Activated CD4-positive, alpha-beta T cell treated with anti-CD3 and anti-CD28 coated beads for 36 hours (primary cell): ENCODE data around the gene KCNA10. TPM values are rescaled to one million over a fixed set of nuclear protein-coding genes. Genes with fewer than 3 reads are reported as not detected.

Experiments used
- ATAC-seq: fragments of 200-7000 bp; cut with Tn5 transposase; one replicate; pipeline ENCODE4 v1.10.0; 2021; ENCODE audit warnings: mild to moderate bottlenecking, moderate library complexity
- CTCF ChIA-PET: fragments of 350-600 bp; sonication (Branson Sonifier 250); formaldehyde crosslinking; loops from one replicate; lab custom pipeline; 2021; ENCODE audit warnings: antibody characterized with exemption; lab: Charles Lee
- POLR2A ChIA-PET: fragments of 350-600 bp; sonication (Branson Sonifier 250); formaldehyde crosslinking; loops from one replicate; lab custom pipeline; 2021; ENCODE audit warnings: antibody characterized with exemption, inconsistent platforms; lab: Charles Lee
- DNase-seq: peaks from one replicate; pipeline ENCODE4 v3.0.0-alpha.2; 2020
- H3K27ac Mint-ChIP-seq: one replicate; pipeline ENCODE4 v1.8.0; 2021; ENCODE audit warnings: mixed read lengths
- H3K27me3 Mint-ChIP-seq: one replicate; pipeline ENCODE4 v1.8.0; 2021; ENCODE audit warnings: mixed read lengths
- H3K36me3 Mint-ChIP-seq: one replicate; pipeline ENCODE4 v1.8.0; 2021; ENCODE audit warnings: low read depth, mixed read lengths
- H3K4me1 Mint-ChIP-seq: one replicate; pipeline ENCODE4 v1.8.0; 2021; ENCODE audit warnings: mixed read lengths
- H3K4me3 Mint-ChIP-seq: one replicate; pipeline ENCODE4 v1.8.0; 2021; ENCODE audit warnings: mild to moderate bottlenecking, moderate library complexity, mixed read lengths
- H3K9me3 Mint-ChIP-seq: one replicate; pipeline ENCODE4 v1.8.0; 2021; ENCODE audit warnings: low read depth, mixed read lengths
- intact Hi-C, 2 experiments: fragments of 100-400 bp; cut with DNase I in 1 of 2; cut with micrococcal nuclease in 1 of 2; formaldehyde crosslinking; loops; one replicate each; pipeline versions ENCODE4 v1.14.2 to v1.15.1; 2022 to 2024; cut with DNase I, micrococcal nuclease
- total RNA-seq, 2 experiments: library from RNA; stranded (reverse); gene quantifications; one replicate each; pipeline ENCODE4 v1.2.3, GENCODE V29; 2021

KCNA10 gene
- total RNA-seq, 2 experiments from 2014 or later, result not detected

GRCh38 chr1:110488867-110489266, 30.1 kb downstream of the KCNA10 start:
- intact Hi-C loops, result no loop called here
- H3K36me3 Mint-ChIP-seq, result no peaks in the 10 kb centered on the region
- no peaks in the 10 kb centered on the region for H3K27me3 Mint-ChIP-seq
- POLR2A ChIA-PET, result no interaction called here
- CTCF ChIA-PET, result no interaction called here
- H3K4me3 Mint-ChIP-seq, result no peak overlapping the region
- no peak overlapping the region for H3K27ac Mint-ChIP-seq
- no peak for DNase-seq
- no peaks in the 10 kb centered on the region for H3K4me1 Mint-ChIP-seq
- no peak for ATAC-seq
- H3K9me3 Mint-ChIP-seq, result no peaks in the 10 kb centered on the region

GRCh38 chr1:110488161-110488560, 30.8 kb downstream of the KCNA10 start:
- ChIA-PET CTCF (no interaction called here), POLR2A (no interaction called here)
- Mint-ChIP-seq H3K27ac (no peak overlapping the region), H3K4me3 (no peak overlapping the region), H3K9me3 (no peaks in the 10 kb centered on the region), H3K36me3 (no peaks in the 10 kb centered on the region), H3K27me3 (peaks cover 6% of the 10 kb centered on the region), H3K4me1 (peaks cover 2% of the 10 kb centered on the region)
- intact Hi-C loops, result no loop called here
- DNase-seq, result no peak
- no peak for ATAC-seq

- peaks cover 6% of the 10 kb centered on the region for H3K27me3 Mint-ChIP-seq
- no peak overlapping the region for H3K27ac Mint-ChIP-seq
- no peaks in the 10 kb centered on the region for H3K9me3 Mint-ChIP-seq
- ChIA-PET CTCF (interaction anchor here (0.9 to 3.3 kb wide), 2 partner anchors 8 to 287 kb away, joined by 3 to 14 read pairs; no protein-coding TSS in a partner anchor), POLR2A (no interaction called here)
- H3K36me3 Mint-ChIP-seq, result no peaks in the 10 kb centered on the region
- no peak overlapping the region for H3K4me3 Mint-ChIP-seq
- no peak for ATAC-seq
- intact Hi-C loops, result no loop called here
- DNase-seq, result peak; percentile 16
- peaks cover 3% of the 10 kb centered on the region for H3K4me1 Mint-ChIP-seq
Measured at GRCh38 chr1:110487726-110488125, 31.2 kb downstream of the KCNA10 start.

DNA sequence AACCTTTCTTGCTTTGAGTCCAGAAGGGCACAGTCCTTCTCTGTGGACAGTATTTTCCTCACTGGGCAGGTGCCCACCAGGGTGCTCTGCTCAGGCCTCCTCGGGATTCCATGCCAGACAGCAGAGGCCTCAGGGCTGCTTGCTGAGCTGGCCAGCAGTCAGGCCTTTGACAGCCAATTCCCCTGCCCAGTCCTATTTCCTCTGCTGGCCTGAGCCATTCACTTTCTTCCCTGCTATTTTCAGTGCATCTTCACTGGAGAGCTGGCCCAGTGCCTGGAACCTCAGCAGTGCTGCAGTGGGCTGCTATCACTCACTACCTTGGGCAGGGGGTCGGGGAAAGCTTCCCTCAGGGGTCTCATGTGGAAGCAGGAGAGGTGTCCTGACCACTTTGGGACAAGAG, 33.2 kb downstream of the KCNA10 start:
- intact Hi-C loops, result no loop called here
- H3K27ac Mint-ChIP-seq, result no peak overlapping the region
- ChIA-PET POLR2A (no interaction called here), CTCF (interaction anchor here (0.6 to 3.3 kb wide), 3 partner anchors 10 to 335 kb away, joined by 3 to 14 read pairs (median 4); partner anchors contain the start of gene SLC6A17)
- no peaks in the 10 kb centered on the region for H3K9me3 Mint-ChIP-seq
- DNase-seq, result no peak
- peaks cover 3% of the 10 kb centered on the region for H3K4me1 Mint-ChIP-seq
- H3K36me3 Mint-ChIP-seq, result no peaks in the 10 kb centered on the region
- H3K4me3 Mint-ChIP-seq, result no peak overlapping the region
- H3K27me3 Mint-ChIP-seq, result peaks cover 6% of the 10 kb centered on the region
- no peak for ATAC-seq

DNA sequence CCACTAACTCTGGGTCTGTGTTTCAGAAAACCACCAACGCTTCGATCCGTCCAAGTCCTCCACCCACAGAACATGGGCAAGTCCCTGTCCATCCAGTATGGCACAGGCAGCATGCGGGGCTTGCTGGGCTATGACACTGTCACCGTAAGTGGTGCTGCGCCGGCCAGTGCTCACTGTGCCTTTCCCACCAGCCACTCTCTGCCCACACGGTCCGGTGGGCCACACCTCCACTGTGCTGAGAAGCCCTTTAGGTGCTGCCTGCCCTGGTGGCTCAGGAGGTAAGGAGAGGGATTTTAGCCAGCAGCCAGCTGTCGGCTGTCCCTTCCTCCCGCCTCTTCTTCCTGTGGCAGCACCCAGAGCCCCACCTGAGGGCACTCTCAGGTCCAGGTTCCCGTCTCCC, 34.2 kb downstream of the KCNA10 start:
- ATAC-seq, result no peak
- H3K4me1 Mint-ChIP-seq, result peaks cover 3% of the 10 kb centered on the region
- H3K9me3 Mint-ChIP-seq, result no peaks in the 10 kb centered on the region
- CTCF ChIA-PET, result interaction anchor here (0.6 to 3.3 kb wide), 4 partner anchors 11 to 334 kb away, joined by 3 to 14 read pairs (median 4); partner anchors contain the start of gene SLC6A17
- no peaks in the 10 kb centered on the region for H3K36me3 Mint-ChIP-seq
- DNase-seq, result no peak
- intact Hi-C loops, result no loop called here
- H3K27me3 Mint-ChIP-seq, result peaks cover 6% of the 10 kb centered on the region
- no peak overlapping the region for H3K27ac Mint-ChIP-seq
- no peak overlapping the region for H3K4me3 Mint-ChIP-seq
- POLR2A ChIA-PET, result no interaction called here

DNA sequence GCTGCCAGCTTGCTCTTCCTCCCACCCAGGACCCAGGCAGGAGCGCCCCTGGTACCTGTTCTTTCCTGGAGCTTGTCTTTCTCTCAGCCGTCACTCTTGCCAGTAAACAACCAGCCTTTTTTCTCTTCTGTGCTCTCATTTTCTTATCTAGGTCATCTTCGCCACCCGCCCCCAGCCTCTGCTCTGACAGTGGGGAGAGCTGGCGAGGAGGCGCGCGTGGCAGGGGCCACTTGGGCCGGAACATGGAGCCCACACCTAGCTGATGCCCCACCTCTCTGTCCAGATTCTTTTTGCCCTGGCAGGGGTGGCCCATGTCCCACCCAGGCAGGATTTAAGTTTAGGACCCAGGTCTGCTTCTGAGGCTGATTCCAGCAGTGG, 35.7 kb downstream of the KCNA10 start:
- Mint-ChIP-seq H3K4me1 (peaks cover 3% of the 10 kb centered on the region), H3K27me3 (peaks cover 6% of the 10 kb centered on the region), H3K4me3 (no peak overlapping the region), H3K27ac (no peak overlapping the region), H3K36me3 (no peaks in the 10 kb centered on the region), H3K9me3 (no peaks in the 10 kb centered on the region)
- ChIA-PET POLR2A (no interaction called here), CTCF (interaction anchor here (0.7 to 3.1 kb wide), 4 partner anchors 12 to 286 kb away, joined by 3 to 23 read pairs (median 6); no protein-coding TSS in a partner anchor)
- DNase-seq (no peak), ATAC-seq (no peak)
- intact Hi-C loops, result no loop called here

- H3K4me3 Mint-ChIP-seq, result no peak overlapping the region
- POLR2A ChIA-PET, result no interaction called here
Measured at GRCh38 chr1:110482662-110483307, 36.2 kb downstream of the KCNA10 start.

GRCh38 chr1:110481968-110482623, 36.9 kb downstream of the KCNA10 start:
- CTCF ChIA-PET, result interaction anchor here (1.0 to 3.1 kb wide), 4 partner anchors 13 to 279 kb away, joined by 3 to 23 read pairs (median 6); no protein-coding TSS in a partner anchor
- POLR2A ChIA-PET, result no interaction called here
- Mint-ChIP-seq H3K27me3 (peaks cover 6% of the 10 kb centered on the region), H3K9me3 (no peaks in the 10 kb centered on the region), H3K4me1 (peaks cover 10% of the 10 kb centered on the region), H3K4me3 (no peak overlapping the region), H3K36me3 (no peaks in the 10 kb centered on the region), H3K27ac (no peak overlapping the region)
- DNase-seq, result no peak
- no peak for ATAC-seq
- intact Hi-C loops, result no loop called here

More at GRCh38 chr1:110482662-110483307, 36.2 kb downstream of the KCNA10 start:
- no peak overlapping the region for H3K27ac Mint-ChIP-seq
- CTCF ChIA-PET, result interaction anchor here (0.7 to 3.1 kb wide), 5 partner anchors 12 to 286 kb away, joined by 3 to 23 read pairs (median 5); no protein-coding TSS in a partner anchor
- intact Hi-C loops, result no loop called here
- ATAC-seq, result no peak
- peaks cover 6% of the 10 kb centered on the region for H3K27me3 Mint-ChIP-seq
- peaks cover 4% of the 10 kb centered on the region for H3K4me1 Mint-ChIP-seq
- no peak for DNase-seq
- H3K36me3 Mint-ChIP-seq, result no peaks in the 10 kb centered on the region
- H3K9me3 Mint-ChIP-seq, result no peaks in the 10 kb centered on the region

- POLR2A ChIA-PET, result no interaction called here
- Mint-ChIP-seq H3K27ac (no peak overlapping the region), H3K9me3 (no peaks in the 10 kb centered on the region), H3K27me3 (peaks cover 8% of the 10 kb centered on the region), H3K36me3 (no peaks in the 10 kb centered on the region), H3K4me3 (no peak overlapping the region), H3K4me1 (peaks cover 15% of the 10 kb centered on the region)
- ATAC-seq (no peak), DNase-seq (no peak)
- CTCF ChIA-PET, result interaction anchor here (1.2 to 3.9 kb wide), 4 partner anchors 15 to 277 kb away, joined by 3 to 28 read pairs (median 14); no protein-coding TSS in a partner anchor
- intact Hi-C loops, result no loop called here
Measured at GRCh38 chr1:110480356-110481096, 38.4 kb downstream of the KCNA10 start.

- Mint-ChIP-seq H3K27ac (no peak overlapping the region), H3K9me3 (no peaks in the 10 kb centered on the region), H3K4me3 (no peak overlapping the region), H3K36me3 (no peaks in the 10 kb centered on the region), H3K27me3 (peaks cover 8% of the 10 kb centered on the region), H3K4me1 (peaks cover 15% of the 10 kb centered on the region)
- ChIA-PET POLR2A (no interaction called here), CTCF (interaction anchor here (1.0 to 3.9 kb wide), 4 partner anchors 17 to 287 kb away, joined by 3 to 28 read pairs (median 3); no protein-coding TSS in a partner anchor)
- ATAC-seq (no peak), DNase-seq (no peak)
- intact Hi-C loops, result no loop called here
Measured at GRCh38 chr1:110478886-110479285, 40.1 kb downstream of the KCNA10 start.

DNA sequence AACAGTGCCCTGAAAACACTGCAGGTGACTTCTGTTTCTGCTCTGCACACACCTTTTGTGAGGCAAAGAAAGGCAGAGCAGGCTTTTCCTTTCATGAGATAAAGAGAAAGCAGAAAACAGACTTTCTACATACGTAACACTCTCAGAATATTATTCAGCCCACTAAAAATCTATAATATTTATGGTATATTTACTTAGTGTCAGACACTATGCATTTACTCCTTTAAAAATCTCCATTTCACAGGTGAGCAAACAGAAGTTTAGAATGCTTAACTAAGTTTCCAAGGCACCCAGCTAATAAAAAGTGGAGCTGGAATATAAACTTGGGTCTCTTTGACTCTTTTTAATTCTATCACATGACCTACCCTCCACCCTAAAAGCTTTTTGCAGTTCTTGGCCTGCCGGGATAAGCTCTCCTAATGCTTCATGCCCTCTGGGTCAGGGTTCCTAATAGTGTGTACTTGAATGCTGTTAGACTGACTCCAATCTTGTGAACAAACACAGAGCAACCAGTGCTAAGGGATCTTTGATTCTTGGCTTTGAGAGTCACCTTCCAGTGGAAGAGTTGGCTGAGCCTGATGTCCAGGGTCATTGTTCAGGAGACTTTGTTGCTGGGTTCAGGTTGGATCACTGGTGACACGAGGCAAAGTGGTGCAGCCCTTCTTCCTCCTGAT, 40.9 kb downstream of the KCNA10 start:
- CTCF ChIA-PET, result interaction anchor here (0.6 to 3.9 kb wide), 5 partner anchors 18 to 964 kb away, joined by 3 to 28 read pairs (median 3); no protein-coding TSS in a partner anchor

More for the DNA sequence above, 40.9 kb downstream of the KCNA10 start:
- ATAC-seq (no peak), DNase-seq (no peak)
- no peaks in the 10 kb centered on the region for H3K36me3 Mint-ChIP-seq
- POLR2A ChIA-PET, result no interaction called here
- peaks cover 12% of the 10 kb centered on the region for H3K4me1 Mint-ChIP-seq
- intact Hi-C loops, result loop anchor here in 1 of 2 experiments (1.0 kb wide), 1 partner anchor 18 kb away; no protein-coding TSS in a partner anchor
- H3K27ac Mint-ChIP-seq, result no peak overlapping the region
- H3K4me3 Mint-ChIP-seq, result no peak overlapping the region
- H3K27me3 Mint-ChIP-seq, result peaks cover 2% of the 10 kb centered on the region
- no peaks in the 10 kb centered on the region for H3K9me3 Mint-ChIP-seq
